GM03348 (cell line): ENCODE data around the gene EMX1.

ENCODE experiments used
- DNase-seq: peaks from one replicate; pipeline ENCODE4 v3.0.0; 2012; ENCODE audit warnings: low spot score

The EMX1 gene

DNA sequence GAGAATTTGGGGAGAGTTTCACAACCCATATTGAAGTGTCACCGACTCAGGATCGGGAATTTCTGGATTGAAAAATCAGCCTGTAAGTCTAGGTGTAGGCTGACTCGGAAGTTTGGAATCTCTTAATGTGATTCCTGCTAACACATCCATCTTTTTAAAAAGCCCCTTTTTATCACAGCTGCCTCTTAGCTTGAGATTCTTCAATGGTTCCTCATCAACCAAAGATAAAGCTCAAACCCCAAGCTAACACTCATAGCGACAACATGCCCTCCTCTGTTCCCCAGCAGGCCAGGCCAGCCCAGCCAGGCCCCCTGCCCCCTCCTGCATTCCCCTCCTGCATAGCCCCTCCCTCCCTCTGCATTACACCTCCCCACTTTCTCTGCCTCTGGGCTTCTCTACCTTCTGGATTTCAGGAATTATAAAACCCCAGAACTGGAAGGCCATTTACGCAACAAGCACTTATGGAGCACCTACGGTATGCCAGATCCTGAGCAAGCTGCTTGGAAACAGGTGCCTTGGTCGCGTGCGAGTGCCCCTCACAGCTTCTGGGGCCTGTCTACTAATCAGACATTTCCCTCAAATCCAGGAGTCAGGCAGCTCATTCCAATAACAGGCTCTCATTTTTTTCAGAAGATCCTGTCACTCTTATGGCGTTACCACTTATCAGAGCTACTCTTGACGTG is 63.4 kb downstream of the EMX1 start:
- peak; percentile 27 for DNase-seq

DNA sequence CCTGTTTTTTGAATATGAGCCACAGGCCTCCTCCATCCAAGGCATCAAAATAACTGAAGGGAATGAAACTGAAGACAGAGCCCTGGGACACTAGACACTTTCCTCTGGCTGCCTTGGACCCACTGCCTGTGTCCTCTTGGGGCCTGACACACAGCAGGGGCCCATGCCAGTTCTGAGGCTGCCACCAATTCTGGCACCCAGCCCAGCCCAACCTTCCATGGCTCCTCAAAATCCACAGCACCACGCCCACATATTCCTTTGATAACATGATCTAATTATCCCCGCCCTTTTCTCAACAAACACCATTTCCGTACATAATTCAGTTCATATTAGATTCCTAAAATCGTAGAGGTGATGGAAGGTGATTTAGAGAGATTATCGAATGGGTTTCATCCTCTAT is 64.2 kb downstream of the EMX1 start:
- DNase-seq = no peak

DNA sequence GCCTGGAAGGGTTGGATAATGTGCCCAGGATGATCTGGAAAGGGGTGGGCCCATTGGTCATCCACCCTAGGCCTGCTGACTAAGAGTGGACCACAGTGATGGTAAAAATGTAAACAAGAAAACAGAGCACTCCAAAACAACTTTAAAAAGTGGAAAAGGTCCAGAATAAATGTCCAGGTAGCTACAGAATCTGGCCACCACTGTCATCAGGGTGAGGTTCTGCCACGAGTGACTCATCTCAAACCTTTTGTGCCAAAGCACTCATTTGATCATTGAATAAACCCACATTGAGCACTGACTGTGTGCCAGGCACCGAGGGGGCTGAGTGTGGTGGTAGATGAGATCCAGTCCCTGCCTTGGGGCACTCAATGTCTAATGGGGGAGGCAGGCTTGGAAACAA is 64.9 kb downstream of the EMX1 start:
- DNase-seq = no peak

DNA sequence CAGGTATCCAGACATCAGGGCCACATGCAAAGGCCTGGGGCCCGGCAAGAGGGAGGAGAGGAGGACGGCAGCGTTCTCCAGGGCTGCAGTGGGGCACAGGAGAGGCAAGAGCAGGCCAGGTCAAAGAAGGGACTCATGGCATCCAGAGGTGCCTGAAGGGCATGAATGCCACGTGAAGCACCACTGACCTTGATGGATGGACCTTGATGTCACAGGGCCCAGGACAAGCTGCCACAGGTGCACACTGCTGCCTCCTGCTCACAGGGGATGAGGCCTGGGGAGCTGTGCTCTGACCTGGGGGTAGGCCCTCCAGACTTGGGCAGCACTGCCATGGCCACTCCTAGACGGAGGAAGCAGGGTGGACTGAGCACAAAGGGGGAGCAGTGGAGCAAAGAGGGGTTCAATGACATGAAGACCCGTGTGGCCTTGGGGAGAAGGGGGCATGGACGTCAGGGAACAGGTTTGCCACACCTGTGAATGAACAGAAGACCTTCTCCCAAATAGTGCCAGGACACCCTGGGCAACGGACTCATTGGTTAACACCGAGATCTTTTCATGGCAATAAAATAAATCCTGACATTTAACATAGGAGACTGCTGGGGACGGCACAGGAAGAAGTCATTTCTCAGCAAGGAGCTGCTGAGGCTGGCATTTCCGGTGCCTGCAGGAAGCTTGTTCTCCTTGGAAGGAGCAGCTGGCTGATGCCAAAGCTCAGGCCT is 65.6 kb downstream of the EMX1 start:
- no peak for DNase-seq

DNA sequence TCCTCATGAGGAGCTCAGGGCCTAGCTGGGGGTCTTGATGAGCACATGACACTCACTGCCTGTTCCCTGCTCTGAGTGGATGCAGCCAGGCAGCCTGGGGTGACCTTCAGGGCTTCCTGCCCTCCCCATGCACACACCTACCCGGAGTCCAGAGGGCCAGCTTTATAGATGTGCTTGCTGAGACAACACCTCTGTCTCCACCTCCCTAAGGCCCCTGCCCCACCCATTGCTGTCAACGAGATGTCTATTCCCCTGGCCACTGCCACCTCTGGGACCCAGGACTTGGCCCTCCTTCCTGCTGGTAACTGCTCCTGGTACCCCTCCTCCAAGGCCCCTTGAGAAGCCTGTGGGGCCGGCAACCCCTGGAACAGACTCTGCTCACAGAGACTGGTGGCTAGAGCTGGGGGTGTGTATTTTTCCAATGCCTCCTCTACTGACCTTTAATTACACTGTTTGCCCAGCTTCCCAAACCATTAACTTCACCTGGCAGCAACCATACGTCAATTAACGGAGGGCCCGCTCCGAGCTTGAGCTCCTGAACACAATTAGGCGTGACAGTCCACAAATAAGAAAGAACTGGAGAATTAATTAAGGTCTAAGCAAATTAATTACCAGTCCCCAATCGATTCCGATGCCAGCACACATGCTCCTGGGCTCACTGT is 66.3 kb downstream of the EMX1 start:
- no peak for DNase-seq

DNA sequence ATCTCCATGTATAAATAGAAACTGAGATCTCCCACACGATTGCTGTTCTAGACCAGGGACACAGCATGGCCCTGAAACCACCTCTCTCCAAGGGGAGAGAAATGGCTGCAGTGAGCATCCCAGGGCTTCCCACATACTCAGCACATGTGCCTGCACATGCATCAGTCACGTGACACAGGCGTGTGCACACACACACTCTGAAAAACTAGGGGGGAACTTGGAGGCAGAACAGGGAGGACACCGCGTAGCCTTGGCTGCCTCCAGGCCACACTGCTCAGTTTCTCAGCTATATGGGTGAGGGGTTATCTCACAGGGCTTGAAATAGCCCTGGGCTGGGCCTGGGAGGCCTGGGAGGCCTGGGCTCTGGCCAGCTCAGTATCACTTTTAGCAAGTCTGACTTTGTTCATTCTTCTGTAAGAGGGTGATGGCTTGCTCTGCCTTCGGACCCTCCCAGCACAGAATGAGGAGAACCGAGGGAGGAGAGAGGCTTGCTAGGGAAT is 66.9 kb downstream of the EMX1 start:
- no peak for DNase-seq
